Measurements from ENCODE around the gene KIAA0586.
A peak's percentile ranks its signal among the peaks of the same experiment; 100 is the strongest.

KIAA0586 gene

DNA sequence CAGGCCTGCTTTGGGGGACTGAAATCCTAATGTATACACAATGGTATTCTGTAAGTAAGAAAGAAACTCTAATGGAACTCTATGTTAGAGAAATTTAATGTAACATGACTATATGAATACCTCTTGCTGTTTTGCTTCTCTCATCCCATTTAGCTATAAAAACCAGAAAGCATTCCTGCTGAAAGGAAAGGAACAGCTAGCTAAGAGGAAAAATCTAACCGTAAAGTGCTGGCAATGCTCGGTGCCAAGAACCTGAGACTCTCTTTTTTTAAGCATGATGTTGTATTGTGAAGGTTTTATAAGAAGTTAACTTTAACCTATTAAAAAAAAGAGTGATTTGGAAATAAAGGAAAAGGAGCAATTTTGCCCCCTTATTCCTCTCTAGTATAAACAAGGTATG lies 134.6 kb downstream of the KIAA0586 start:
- Histone ChIP-seq H4K20me1 (ENCODE audit: insufficient read depth, low read length) (no peaks in the 10 kb centered on the region), H3K27ac (ENCODE audit: low read length) (no peak overlapping the region), H3K9me3 (ENCODE audit: insufficient read depth, low read length) (no peaks in the 10 kb centered on the region), H3K9ac (ENCODE audit: low read length) (no peak overlapping the region), H3K4me3 (ENCODE audit: low read length) (no peak overlapping the region), H3K4me2 (ENCODE audit: low read length) (no peak overlapping the region), H3K4me1 (ENCODE audit: low read length) (peaks cover 11% of the 10 kb centered on the region), H2AFZ (ENCODE audit: low read depth, low read length) (no peak overlapping the region), H3K79me2 (ENCODE audit: low read length) (no peaks in the 10 kb centered on the region), H3K27me3 (ENCODE audit: low read depth, low read length) (no peaks in the 10 kb centered on the region), H3K36me3 (replicated peaks; ENCODE audit: low read depth, low read length) (no peaks in the 10 kb centered on the region)
- no peak for TF ChIP-seq EZH2phosphoT487 (IDR thresholded peaks at IDR 0.05; ENCODE audit: low read depth)
- TF ChIP-seq, protein P1, sequence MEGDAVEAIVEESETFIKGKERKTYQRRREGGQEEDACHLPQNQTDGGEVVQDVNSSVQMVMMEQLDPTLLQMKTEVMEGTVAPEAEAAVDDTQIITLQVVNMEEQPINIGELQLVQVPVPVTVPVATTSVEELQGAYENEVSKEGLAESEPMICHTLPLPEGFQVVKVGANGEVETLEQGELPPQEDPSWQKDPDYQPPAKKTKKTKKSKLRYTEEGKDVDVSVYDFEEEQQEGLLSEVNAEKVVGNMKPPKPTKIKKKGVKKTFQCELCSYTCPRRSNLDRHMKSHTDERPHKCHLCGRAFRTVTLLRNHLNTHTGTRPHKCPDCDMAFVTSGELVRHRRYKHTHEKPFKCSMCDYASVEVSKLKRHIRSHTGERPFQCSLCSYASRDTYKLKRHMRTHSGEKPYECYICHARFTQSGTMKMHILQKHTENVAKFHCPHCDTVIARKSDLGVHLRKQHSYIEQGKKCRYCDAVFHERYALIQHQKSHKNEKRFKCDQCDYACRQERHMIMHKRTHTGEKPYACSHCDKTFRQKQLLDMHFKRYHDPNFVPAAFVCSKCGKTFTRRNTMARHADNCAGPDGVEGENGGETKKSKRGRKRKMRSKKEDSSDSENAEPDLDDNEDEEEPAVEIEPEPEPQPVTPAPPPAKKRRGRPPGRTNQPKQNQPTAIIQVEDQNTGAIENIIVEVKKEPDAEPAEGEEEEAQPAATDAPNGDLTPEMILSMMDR (IDR thresholded peaks at IDR 0.05; ENCODE audit: low read depth, low read length), result no peak

DNA sequence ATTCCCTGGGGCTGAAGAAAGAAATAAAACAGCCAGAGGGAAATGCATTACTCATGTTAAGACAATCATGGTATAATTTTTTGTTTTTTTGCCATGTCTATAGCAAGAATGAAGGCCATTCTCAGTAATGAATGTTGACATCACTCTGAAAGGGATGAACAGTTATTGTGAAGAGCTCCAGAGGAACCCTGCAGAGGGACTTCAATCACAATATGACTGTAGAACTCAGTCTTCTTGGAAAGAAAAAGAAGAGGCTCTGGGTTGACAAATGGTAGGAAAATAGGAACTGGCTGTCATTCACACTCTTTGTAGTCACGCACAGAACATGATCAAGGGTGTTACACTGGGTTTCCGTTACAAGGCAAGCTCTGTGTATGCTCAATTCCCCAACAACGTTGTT lies 136.5 kb downstream of the KIAA0586 start:
- no peak overlapping the region for H3K9ac ChIP-seq (ENCODE audit: low read length)
- H3K27ac ChIP-seq (ENCODE audit: low read length), result no peak overlapping the region
- no peaks in the 10 kb centered on the region for H3K36me3 ChIP-seq (replicated peaks; ENCODE audit: low read depth, low read length)
- H2AFZ ChIP-seq (ENCODE audit: low read depth, low read length), result no peak overlapping the region
- no peaks in the 10 kb centered on the region for H3K27me3 ChIP-seq (ENCODE audit: low read depth, low read length)
- H3K4me2 ChIP-seq (ENCODE audit: low read length), result no peak overlapping the region
- H4K20me1 ChIP-seq (ENCODE audit: insufficient read depth, low read length), result no peaks in the 10 kb centered on the region
- H3K79me2 ChIP-seq (ENCODE audit: low read length), result no peaks in the 10 kb centered on the region
- H3K4me3 ChIP-seq (ENCODE audit: low read length), result no peak overlapping the region
- peaks cover 17% of the 10 kb centered on the region for H3K4me1 ChIP-seq (ENCODE audit: low read length)
- H3K9me3 ChIP-seq (ENCODE audit: insufficient read depth, low read length), result no peaks in the 10 kb centered on the region
- TF ChIP-seq EZH2phosphoT487 (IDR thresholded peaks at IDR 0.05; ENCODE audit: low read depth), result no peak
- TF ChIP-seq, protein P1 (IDR thresholded peaks at IDR 0.05; ENCODE audit: low read depth, low read length), result no peak

DNA sequence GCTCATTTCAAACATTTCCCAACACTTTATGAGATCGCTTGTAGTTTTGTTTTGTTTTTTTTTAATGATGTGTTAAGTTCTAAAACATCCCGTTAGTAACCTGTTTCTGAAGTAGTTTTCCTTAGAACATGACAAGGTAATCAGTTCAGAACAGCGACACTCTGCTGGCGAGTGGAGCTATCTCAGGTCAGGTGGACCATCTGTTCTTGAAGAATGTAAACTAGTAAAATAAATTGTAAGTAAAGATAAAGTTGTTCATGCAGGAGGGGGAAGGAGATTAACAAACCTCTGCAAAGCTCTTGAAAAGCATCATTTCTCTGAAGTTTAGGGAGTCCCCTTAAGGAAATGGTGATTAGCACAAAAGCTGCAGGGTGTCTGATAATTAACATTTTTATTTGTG lies 138.3 kb downstream of the KIAA0586 start:
- no peaks in the 10 kb centered on the region for H3K9me3 ChIP-seq (ENCODE audit: insufficient read depth, low read length)
- no peaks in the 10 kb centered on the region for H3K27me3 ChIP-seq (ENCODE audit: low read depth, low read length)
- no peak for TF ChIP-seq EZH2phosphoT487 (IDR thresholded peaks at IDR 0.05; ENCODE audit: low read depth)
- TF ChIP-seq, protein P1 (IDR thresholded peaks at IDR 0.05; ENCODE audit: low read depth, low read length), result no peak
- no peaks in the 10 kb centered on the region for H3K79me2 ChIP-seq (ENCODE audit: low read length)
- H3K4me1 ChIP-seq (ENCODE audit: low read length), result peaks cover 22% of the 10 kb centered on the region
- no peaks in the 10 kb centered on the region for H3K36me3 ChIP-seq (replicated peaks; ENCODE audit: low read depth, low read length)
- no peak overlapping the region for H3K4me3 ChIP-seq (ENCODE audit: low read length)
- H2AFZ ChIP-seq (ENCODE audit: low read depth, low read length), result no peak overlapping the region
- no peak overlapping the region for H3K9ac ChIP-seq (ENCODE audit: low read length)
- no peaks in the 10 kb centered on the region for H4K20me1 ChIP-seq (ENCODE audit: insufficient read depth, low read length)
- no peak overlapping the region for H3K4me2 ChIP-seq (ENCODE audit: low read length)
- no peak overlapping the region for H3K27ac ChIP-seq (ENCODE audit: low read length)

DNA sequence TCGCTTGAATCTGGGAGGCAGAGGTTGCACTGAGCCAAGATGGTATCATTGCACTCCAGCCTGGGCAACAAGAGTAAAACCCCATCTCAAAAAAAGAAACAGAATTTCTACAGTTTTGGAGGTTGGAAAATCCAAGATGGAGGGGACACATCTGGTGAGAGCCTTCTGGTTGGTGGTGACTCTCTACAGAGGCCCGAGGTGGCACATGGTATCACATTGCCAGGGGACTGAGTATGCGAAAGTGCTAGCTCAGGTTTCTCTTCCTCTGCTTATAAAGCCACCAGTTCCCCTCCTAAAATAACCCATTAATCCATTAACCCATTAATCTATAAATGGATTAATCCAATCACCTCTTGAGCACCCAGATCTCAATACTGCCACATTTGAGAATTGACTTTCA lies 139.5 kb downstream of the KIAA0586 start:
- no peak overlapping the region for H3K9ac ChIP-seq (ENCODE audit: low read length)
- H3K36me3 ChIP-seq (replicated peaks; ENCODE audit: low read depth, low read length), result no peaks in the 10 kb centered on the region
- H3K4me1 ChIP-seq (ENCODE audit: low read length), result peaks cover 34% of the 10 kb centered on the region
- H3K9me3 ChIP-seq (ENCODE audit: insufficient read depth, low read length), result no peaks in the 10 kb centered on the region
- peak overlapping the region; percentile 28; the same call in 1 of the 2 replicates for H2AFZ ChIP-seq (ENCODE audit: low read depth, low read length)
- H4K20me1 ChIP-seq (ENCODE audit: insufficient read depth, low read length), result no peaks in the 10 kb centered on the region
- H3K4me3 ChIP-seq (ENCODE audit: low read length), result no peak overlapping the region
- TF ChIP-seq EZH2phosphoT487 (IDR thresholded peaks at IDR 0.05; ENCODE audit: low read depth), result no peak
- TF ChIP-seq, protein P1 (IDR thresholded peaks at IDR 0.05; ENCODE audit: low read depth, low read length), result no peak
- no peaks in the 10 kb centered on the region for H3K79me2 ChIP-seq (ENCODE audit: low read length)
- peak overlapping the region; percentile 19 for H3K4me2 ChIP-seq (ENCODE audit: low read length)
- peak overlapping the region; percentile 39 for H3K27ac ChIP-seq (ENCODE audit: low read length)
- H3K27me3 ChIP-seq (ENCODE audit: low read depth, low read length), result no peaks in the 10 kb centered on the region
